AG08395 (cell line): ENCODE results near the gene NEGR1.
"Not testable (repeated sequence)": the region's sequence is repeated elsewhere in the genome, so short reads cannot be mapped to it uniquely, and the experiment has no call there.

Experiments used
- DNase-seq: peaks from one replicate; pipeline ENCODE4 v3.0.0; 2012; ENCODE audit warnings: mixed read lengths, low spot score

The NEGR1 gene

DNA sequence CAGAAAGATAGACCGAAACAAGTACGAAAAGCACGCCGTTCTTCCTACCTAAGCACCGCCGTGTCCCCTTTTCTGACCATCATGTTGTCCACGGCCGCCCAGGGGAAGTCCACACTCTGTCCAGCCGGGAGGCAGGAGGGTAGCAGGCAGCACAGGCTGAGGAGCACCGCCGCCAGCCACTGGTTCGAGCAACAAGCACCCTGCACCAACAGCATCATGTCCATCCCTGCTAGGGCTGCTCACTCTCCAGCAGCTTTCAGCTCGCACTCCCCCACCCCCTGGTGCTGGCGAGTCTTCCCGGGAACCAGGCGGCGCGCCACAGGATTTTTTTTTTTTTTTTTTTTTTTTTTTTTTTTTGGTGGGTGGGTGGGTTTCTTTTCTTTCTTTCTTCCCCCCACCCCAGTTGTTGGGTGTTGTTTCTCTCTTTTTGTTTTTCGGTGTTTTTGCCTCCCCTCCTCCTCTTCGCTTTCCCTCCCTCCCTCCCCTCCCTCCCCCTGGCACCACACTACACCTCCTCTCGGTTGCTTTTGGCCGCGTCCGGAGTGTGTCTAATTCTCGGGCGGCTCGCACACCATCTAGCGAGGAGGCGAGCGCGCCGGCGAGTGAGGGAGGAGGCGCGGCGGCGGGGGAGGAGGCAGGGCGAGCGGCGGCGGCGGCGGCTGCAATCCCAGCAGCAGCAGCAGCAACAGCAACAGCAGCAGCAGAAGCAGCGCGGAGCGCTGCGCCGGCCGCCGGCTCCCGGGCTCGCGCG, at the start of gene NEGR1:
Gene NEGR1, minus strand, starts transcription at position 269 of the 751 bp plus-strand sequence.
- DNase-seq = peak; percentile 82

DNA sequence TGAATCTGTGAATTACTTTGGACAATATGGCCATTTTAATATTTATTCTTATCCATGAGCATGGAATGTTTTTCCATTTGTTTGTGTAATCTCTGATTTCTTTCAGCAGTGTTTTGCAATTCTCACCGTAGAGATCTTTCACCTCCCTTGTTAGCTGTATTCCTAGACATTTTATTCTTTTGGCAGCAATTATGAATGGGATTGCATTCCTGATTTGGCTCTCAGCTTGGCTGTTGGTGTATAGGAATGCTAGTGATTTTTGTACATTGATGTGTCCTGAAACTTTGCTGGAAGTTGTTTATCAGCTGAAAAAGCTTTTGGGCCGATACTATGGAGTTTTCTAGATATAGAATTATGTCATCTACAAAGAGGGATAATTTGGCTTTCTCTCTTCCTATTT, 44.2 kb upstream of the NEGR1 start:
- no peak for DNase-seq

DNA sequence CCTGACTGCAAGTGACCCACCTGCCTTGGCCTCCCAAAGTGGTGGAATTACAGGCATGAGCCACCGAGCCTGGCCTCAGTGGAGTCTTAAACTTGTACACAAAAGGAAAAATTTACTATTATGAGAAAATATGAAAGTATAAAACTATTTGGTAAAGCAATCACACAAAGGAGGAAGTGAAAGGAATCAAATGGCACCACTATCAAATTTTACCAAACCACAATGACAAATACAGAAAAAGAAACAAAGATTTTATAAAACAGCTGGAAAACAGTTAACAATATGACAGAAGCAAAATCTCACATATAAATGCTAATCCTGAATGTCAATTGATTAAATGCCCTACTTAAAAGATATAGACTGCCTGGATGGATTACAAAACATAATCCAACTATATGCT, 42.1 kb upstream of the NEGR1 start:
- no peak for DNase-seq

DNA sequence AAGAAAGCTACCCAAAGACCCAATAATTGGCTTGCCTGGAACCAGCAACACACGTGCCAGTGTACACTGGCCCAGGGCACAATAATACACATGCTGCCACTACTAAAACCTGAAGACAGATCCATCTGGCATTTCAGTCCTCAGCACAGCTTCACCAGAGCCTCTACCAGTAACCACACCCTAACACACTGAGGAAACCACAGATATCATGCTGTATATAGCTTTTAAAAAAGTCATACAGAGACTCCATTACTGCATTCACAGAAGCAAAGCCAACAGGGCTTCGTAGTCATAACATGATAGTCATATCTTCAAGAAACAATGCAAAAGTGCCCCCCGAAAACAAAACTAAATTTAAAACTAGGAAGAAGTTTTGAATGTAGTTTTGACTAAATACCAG, 40.6 kb upstream of the NEGR1 start:
- DNase-seq = no peak

DNA sequence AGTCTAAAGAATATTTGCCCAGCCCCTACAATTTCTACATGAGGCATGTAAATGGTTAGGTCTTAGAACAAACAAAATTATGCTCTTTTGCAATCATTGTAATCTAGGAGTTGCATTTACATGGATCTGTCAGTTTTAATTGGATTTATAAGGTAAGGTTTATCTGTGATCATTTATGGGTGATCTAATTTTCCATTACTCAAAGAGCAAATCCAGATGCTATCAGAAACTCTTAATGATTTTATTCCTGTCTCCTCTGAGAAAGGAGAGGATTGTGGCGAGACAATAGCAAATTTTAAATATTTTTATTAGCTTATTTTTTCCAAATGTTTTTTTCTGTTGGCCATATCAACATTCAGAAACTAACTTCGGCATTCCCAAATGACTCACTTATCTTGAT, 14.2 kb upstream of the NEGR1 start:
- no peak for DNase-seq

DNA sequence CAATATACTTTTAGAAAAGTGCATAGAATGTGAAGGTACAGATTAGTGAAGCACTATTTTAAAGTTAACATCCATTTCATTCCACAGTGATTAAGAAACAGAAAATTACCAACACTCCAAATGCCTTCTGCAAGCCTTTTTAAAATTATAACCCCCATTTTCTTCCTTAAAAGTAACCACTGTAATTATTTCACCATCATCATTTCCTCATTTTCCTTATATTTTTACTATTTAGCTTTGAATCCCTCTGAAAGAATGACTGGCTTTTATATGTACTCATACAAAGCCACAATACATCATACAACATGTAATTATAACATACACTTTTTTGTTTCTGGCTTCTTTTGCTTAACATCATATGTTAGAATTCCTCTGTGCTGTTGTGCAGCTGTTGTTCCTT, 6.5 kb upstream of the NEGR1 start:
- DNase-seq = no peak

DNA sequence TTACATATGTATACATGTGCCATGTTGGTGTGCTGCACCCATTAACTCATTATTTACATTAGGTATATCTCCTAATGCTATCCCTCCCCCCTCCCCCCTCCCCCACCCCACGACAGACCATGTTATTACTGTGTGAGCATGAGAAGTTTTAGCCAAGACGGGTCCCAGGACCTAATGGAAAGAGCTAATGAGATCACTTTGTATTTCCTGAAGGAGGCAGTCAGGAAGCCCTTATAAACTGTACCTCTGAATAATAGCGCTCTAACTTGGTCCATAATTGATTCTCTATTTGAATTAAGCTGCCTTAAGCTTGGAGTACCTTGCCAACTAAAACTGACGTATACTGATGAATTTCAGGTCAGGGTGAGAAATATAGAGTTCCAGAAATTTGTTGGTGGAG, 4.1 kb upstream of the NEGR1 start:
- no peak for DNase-seq

DNA sequence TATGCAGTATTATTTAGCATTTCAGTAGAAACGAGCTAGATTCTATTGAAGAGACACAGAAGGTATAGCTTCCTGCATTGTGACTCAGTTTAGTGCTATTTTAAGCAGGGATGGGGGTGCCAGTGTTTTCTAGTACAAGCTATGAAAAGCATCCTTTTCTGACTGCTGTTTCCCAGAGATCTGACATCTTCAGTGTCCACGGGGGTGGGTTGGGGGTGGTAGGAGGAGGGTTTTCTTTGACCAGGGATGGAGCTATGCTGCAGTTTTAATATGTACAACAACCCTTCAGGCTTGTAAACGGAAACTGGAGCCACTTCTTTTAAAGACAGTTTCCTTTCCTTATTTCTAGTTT, 2.7 kb upstream of the NEGR1 start:
- peak; percentile 71 for DNase-seq

DNA sequence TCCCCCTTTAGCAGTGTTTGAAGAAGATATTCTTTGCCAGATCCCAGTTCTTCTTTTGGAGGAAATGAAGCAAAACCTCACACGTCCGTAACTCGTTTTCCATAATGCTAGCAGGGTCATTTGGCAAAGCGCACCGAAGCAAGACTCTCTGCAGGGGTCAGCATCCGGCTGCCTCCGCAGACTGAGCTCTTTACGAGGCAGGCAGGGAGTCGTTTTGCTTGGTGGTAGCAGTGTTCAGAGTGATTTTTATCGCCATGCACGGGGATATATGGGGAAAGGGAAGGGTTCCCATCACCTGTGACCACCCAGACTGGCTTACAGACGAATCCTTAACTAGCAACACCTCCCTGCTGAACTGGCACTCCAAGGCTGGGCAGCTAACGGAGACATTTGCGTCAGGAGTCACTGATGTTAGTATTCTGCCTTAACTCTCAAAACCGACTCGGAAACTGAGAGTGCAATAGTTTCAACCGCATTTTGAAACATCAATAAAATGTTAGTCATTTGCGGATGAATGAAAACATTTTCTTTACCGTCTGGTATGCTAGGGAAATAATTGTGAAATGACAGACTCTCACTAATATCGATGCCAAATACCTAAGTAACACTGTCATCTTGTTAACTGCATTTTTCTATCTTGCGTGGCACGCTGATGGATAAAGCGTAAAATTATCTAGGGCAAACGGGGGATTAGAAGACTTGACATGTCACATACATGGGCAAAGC, 2.2 kb upstream of the NEGR1 start:
- DNase-seq = peak; percentile 64

DNA sequence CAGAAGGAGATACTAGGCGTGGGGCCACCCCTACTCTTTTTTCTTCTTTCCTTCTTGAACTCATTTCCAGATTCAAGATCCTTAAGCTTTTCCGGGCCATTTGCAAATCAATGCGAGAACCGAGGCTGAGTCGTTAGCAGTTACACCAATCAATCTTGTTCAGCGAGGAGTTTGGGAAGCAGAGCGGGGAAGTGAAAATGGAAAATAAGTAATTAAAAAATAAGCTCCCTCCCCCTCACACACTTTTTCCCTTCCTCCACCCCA, 1.7 kb upstream of the NEGR1 start:
- DNase-seq = no peak

DNA sequence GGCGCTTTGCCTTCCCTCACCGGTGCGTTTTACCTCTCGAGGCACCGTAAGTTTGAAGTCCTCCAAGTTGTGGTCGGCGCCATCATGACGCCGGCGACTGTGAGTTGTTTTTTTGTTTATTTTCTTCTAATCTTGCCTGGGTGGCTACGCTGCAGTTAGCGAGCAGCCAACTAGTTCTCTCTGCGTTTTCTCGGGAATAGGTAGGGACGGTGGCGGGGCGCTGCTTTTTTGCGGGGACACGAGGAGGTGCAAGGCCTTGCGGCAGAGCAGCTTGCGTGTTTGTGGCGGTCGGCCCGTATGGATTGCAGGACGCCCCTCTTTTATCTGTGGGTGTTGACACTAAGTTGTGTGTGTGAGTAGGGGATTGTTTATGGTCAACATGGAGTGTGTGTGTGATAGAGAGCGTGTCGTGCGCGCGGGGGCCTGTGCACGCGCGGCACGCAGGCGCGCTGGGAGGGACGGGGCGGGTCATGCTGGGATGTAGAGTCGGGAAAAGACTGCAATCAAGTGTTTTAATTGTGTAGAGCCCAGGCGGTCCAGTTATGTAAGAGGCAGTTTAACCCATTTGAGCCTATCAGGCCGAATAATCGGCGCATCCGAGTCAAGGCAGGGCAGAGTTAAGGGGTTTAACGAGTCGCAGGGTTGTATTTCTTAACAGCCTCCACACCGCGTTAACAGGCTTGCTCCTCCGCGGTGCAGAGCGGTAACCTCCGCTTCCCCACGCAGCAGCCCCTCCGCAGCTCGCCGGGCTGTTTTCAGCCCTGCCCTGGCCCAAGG, 1.2 kb upstream of the NEGR1 start:
- DNase-seq = peak; percentile 76

DNA sequence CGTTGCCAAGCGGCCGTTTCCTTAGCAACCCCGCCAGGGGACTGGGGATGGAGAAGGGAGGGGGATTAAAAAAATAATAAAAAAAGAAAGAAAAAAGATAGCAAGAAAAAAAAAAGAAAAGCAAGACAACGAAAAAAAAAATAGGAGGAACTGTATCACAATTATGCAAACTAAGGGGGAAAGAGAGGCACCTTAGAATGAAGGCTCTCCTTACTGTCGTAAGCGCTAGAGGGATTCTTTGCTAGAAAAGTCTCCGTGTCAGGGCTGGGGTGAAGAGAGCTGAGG, 625 bp upstream of the NEGR1 start:
- DNase-seq = no peak

DNA sequence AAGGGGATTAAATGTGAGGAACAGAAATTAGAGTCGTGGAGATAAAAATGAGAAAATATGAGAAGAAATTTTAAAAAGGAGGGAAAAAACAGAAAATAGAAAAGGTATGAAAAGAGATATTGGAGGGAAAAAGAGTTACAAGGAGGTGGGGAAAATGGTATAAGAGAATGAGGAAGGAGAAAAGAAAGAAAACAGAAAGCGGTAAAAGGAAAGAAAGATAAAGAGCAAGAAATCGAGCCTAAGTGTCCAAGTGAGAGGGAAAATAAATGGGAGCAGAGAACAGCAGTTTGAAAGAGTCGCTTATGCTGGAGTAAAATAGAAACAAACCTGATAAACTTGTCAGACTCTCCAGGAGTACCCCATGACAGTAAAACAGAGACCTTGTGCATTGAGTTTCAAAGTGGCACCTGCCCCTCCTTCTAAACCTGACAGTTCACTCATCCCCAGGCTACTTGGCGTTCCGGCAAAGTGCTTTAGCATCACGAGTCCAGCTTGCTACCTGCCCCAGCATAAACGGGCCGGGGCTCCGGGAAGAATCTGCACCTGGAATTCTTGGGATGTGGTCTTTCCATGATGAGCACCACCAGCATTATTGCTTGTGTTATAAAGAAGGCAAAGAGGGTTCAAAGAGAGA, 585 bp downstream of the NEGR1 start:
- no peak for DNase-seq

DNA sequence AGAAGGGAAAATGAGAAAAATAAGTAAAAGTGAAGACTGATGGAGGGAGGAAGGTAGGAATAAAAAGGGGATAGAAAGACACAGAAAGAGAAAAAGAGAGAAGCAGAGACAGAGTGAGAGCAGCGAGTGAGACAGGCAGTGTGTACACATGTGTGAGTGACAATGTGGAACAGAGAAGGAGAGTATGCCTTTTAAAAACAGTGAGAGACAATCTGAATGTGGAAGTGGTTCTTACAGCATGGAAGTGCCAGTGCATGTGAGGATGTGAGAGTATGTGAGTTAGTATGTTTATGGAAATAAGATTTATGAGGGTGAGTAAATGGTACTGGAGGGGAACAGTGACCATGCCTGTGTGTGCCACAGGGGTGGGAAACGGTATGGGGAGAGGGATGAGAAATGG, 1.2 kb downstream of the NEGR1 start:
- no peak for DNase-seq

DNA sequence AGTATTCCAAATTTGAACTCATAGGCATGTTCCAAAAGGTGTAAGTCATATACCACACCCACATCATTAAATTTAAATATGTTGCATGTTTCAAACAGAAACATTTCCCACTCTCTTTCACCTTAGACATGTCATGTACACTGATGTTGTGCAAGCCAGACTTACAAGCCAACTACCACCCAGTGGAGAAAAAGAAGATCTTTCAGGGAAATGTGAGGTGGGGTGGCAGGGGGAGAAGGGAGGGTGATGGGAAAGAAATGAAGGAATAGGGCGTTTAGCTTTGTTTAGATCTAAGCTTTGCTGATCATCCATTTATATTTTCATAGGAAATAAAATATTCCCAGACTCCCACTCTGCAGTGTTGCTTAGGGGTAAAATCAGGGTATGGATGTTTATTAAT, 1.6 kb downstream of the NEGR1 start:
- peak; percentile 9 for DNase-seq

DNA sequence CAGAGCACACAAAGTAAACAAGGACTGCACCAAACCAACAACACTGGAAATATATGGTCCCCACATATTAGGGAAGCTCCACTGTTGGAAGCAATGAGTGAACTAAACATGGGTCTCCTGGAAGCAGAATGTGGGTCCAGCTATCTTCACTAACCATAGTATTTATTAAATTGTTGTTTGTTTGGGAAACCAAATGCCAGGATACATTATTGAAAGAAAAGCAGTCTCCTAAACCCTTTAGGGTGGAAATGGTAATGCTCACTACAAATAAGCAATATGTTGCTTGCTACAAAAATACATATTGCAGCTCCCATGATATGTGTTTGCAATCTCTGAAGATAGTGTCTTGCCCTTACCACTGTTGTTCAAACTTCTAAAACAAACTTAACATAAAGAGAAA, 2.2 kb downstream of the NEGR1 start:
- DNase-seq = no peak

DNA sequence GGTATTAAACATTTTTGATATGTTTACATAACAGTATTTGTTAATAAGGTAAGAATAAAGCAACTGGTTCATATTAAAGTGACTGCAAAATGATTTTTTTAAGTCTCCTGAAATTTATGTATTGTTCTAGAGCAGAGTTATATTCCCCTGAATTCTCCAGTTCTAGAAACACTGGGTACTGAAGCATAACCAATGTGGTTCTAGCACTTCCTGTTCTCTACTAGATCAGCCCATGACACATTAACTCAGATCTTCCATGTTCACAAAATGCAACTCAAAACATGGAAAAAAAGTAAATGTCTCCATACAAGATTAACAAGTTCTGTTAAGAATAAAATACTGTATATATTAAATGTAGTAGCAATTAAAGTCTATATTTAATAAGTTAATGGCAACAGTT, 3.9 kb downstream of the NEGR1 start:
- DNase-seq = no peak

DNA sequence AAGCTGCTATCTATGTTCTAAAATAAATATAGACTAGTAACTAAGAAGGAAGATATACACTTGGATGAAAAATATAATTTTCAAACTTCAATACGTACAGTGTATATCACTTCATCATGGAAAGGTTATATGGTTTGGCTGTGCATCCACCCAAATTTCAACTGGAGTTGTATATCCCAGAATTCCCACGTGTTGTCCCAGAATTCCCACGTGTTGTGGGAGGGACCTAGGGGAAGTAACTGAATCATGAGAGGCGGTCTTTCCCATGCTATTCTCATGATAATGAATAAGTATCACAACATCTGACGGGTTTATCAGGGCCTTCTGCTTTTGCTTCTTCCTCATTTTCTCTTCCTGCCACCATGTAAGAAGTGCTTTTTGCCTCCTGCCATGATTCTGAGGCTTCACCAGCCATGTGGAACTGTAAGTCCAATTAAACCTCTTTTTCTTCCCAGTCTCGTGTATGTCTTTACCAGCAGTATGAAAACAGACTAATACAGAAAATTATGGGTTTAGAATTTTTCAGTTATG, 10.7 kb downstream of the NEGR1 start:
- DNase-seq = no peak

DNA sequence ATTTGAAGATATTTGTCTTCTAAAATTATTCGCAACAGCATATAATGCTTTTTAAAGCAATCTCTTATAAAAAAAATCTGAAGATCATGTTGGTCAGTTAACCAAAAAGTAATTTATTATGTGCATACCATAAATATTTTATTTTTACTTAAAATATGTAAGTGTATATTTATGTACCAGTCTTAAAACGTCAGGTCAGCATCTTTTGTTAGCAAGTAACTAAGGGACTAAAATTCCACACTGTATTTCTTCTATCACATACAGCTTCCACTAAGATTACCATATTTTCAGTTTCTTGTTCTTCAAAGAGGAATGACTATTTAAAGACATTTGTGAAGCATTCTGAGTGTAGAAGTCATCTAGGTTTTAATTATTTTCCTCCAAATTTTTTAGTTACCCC, 19.6 kb downstream of the NEGR1 start:
- DNase-seq = no peak

DNA sequence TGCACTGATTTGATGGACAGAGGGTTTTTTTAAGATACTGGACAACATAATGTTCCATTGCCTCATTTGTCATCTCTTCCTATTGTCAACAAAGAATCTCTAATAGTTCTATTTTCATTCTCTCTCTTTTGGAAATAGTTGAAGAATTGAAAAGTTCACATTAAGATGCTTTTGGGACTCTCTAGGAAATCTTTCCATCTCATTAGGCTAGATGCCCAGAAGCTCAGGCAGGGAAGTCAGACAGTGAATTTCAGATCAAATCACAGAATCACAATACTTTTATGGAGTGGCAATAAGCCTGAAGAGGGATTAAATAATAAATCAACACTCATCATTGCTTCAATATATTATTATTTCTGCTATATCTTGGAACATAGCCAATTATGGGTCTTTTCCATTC, 29.2 kb downstream of the NEGR1 start:
- DNase-seq = no peak

DNA sequence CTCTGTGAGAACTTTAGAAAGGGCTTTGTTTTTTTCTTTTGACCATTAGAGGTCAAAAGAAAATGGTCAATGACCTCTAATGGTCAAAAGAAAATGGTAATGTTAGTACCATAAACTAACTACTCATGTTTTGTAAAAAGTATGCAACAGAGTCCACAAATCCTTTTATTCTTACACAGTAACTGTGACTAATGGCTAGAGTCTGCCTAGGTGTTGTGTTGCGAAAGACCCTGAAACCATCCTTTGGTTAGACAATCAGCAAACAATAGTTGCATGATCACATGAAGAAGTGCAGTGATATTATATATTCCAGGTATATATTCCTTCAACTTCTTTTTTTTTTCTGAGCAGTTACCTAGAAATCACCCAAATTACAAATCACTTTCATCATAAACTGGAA, 40.9 kb downstream of the NEGR1 start:
- DNase-seq = no peak

DNA sequence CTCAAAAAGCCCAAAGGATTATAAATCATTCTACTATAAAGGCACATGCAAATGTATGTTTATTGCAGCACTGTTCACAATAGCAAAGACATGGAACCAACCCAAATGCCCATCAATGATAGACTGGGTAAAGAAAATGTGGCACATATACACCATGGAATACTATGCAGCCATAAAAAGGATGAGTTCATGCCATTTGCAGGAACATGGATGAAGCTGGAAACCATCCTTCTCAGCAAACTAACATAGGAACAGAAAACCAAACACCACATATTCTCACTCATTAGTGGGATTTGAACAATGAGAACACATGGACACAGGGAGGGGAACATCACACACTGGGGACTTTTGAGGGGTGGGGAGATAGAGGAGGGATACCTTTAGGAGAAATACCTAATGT, 46.4 kb downstream of the NEGR1 start:
- not testable (repeated sequence) for DNase-seq

DNA sequence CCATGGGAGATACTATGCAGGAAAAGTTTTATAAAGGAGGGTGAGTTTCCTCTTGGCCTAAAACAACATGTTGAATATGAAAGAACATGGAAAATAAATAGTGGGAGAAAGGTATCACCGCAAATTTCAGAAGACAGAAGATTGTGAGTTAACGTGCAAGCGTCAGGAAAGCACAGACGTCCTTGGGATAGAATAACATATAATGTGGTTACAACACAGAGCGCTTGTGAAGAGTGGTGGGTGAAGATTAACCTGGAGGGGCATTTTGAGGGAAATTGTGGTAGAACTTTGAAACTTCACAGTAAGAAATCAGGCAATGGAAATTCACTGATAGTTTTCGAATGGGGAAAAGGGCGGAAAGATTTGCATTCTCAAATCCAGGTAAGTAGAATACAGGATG, 47.3 kb downstream of the NEGR1 start:
- no peak for DNase-seq
